H1 (cell line): ENCODE measurements around the gene SH3RF3. TPM values are rescaled to one million over a fixed set of nuclear protein-coding genes. Genes with fewer than 3 reads are reported as not detected.

Experiments
- CTCF ChIA-PET: fragments of 300-600 bp; sonication (Branson Sonifier 250); formaldehyde crosslinking; loops from one replicate; lab custom pipeline; 2021; ENCODE audit not compliant: partially characterized antibody; lab: Charles Lee
- POLR2A ChIA-PET: fragments of 300-600 bp; sonication (Branson Sonifier 250); formaldehyde crosslinking; loops from one replicate; lab custom pipeline; 2021; ENCODE audit warnings: inconsistent platforms; ENCODE audit not compliant: partially characterized antibody; lab: Charles Lee
- DNase-seq, 2 experiments: peaks; one replicate each; pipeline versions ENCODE4 v3.0.0 to v3.0.0-alpha.2; 2010 to 2022; ENCODE audit warnings: low spot score in 2 of 2, low read depth in 1 of 2, mixed read lengths in 1 of 2
- FAIRE-seq: peaks from 2 replicates; lab custom pipeline; 2011; peaks lifted over from hg19 to GRCh38; lab: Jason Lieb, UNC
- H2AFZ ChIP-seq: 2 replicates; pipeline ENCODE4 v1.8.1; 2012; ENCODE audit warnings: low read length, inconsistent platforms
- H2AK5ac ChIP-seq: 2 replicates; pipeline ENCODE4 v1.6.1; 2013; ENCODE audit warnings: low read depth, low read length
- H2BK120ac ChIP-seq: replicated peaks from 2 replicates; pipeline ENCODE3; 2013; ENCODE audit warnings: low read depth, low read length, inconsistent platforms
- H2BK12ac ChIP-seq: 2 replicates; pipeline ENCODE4 v1.6.1; 2013; ENCODE audit warnings: low read depth, low read length
- H2BK15ac ChIP-seq: 2 replicates; pipeline ENCODE4 v1.6.1; 2013; ENCODE audit warnings: low read length
- H2BK20ac ChIP-seq: 2 replicates; pipeline ENCODE4 v1.6.1; 2013; ENCODE audit warnings: low read length
- H2BK5ac ChIP-seq: 2 replicates; pipeline ENCODE4 v1.6.1; 2013; ENCODE audit warnings: low read depth, low read length
- H3K14ac ChIP-seq: 2 replicates; pipeline ENCODE4 v1.6.1; 2013; ENCODE audit warnings: inconsistent platforms; ENCODE audit not compliant: insufficient read length
- H3K18ac ChIP-seq: 2 replicates; pipeline ENCODE4 v1.6.1; 2013; ENCODE audit warnings: low read length; ENCODE audit errors: extremely low read depth
- H3K23ac ChIP-seq: 2 replicates; pipeline ENCODE4 v1.6.1; 2013; ENCODE audit warnings: inconsistent platforms; ENCODE audit not compliant: insufficient read length
- H3K23me2 ChIP-seq: 2 replicates; pipeline ENCODE4 v1.6.1; 2013; ENCODE audit warnings: low read depth, low read length
- H3K27ac ChIP-seq: 2 replicates; pipeline ENCODE4 v1.6.1; 2011; ENCODE audit warnings: low read depth, low read length, inconsistent platforms
- H3K27me3 ChIP-seq, 4 experiments: replicated peaks in 1 of 4; 1 replicate in 1 of 4; 2 replicates in 3 of 4; pipeline versions ENCODE4 v1.6.1 to v1.8.1; 2011 to 2013; ENCODE audit warnings: low read length in 3 of 4, mild to moderate bottlenecking in 3 of 4, inconsistent platforms in 2 of 4, mixed read lengths in 2 of 4, moderate library complexity in 1 of 4; ENCODE audit not compliant: control insufficient read depth in 3 of 4, insufficient read depth in 3 of 4; ENCODE audit errors: extremely low read depth in 1 of 4
- H3K36me3 ChIP-seq, 4 experiments: 2 replicates each; pipeline versions ENCODE4 v1.6.1 to v1.8.1; 2011 to 2013; ENCODE audit warnings: mild to moderate bottlenecking in 4 of 4, low read length in 3 of 4, moderate library complexity in 2 of 4, control low read depth in 1 of 4, inconsistent platforms in 1 of 4; ENCODE audit not compliant: insufficient read depth in 4 of 4, control insufficient read depth in 2 of 4
- H3K4ac ChIP-seq: replicated peaks from 2 replicates; pipeline ENCODE3; 2013; ENCODE audit warnings: low read length, low read depth, mixed read lengths, inconsistent platforms; ENCODE audit not compliant: insufficient read length
- H3K4me1 ChIP-seq, 4 experiments: replicated peaks in 1 of 4; 1 replicate in 1 of 4; 2 replicates in 3 of 4; pipeline versions ENCODE4 v1.6.1 to v1.8.1; 2011 to 2013; ENCODE audit warnings: low read length in 3 of 4, inconsistent platforms in 2 of 4, mixed read lengths in 1 of 4; ENCODE audit not compliant: insufficient read depth in 4 of 4, control insufficient read depth in 3 of 4
- H3K4me2 ChIP-seq, 2 experiments: 2 replicates each; pipeline versions ENCODE4 v1.6.1 to v1.8.1; 2011 to 2013; ENCODE audit warnings: low read depth in 2 of 2, low read length in 2 of 2, control low read depth in 1 of 2, inconsistent platforms in 1 of 2, mild to moderate bottlenecking in 1 of 2; ENCODE audit not compliant: insufficient read depth in 1 of 2
- H3K4me3 ChIP-seq, 4 experiments: fragments of 200-600, 300-600 bp in 1 of 4; sonication (generic), shearing (Covaris generic), sonication (Bioruptor Twin) in 1 of 4; 2 replicates each; pipeline versions ENCODE4 v1.5.1 to v1.8.1; 2011 to 2016; ENCODE audit warnings: low read length in 4 of 4, low read depth in 3 of 4, control low read depth in 2 of 4, inconsistent platforms in 2 of 4, mild to moderate bottlenecking in 2 of 4, mixed read lengths in 1 of 4, moderate library complexity in 1 of 4; ENCODE audit not compliant: insufficient read depth in 2 of 4; ENCODE audit errors: extremely low read depth in 1 of 4
- H3K56ac ChIP-seq: replicated peaks from 2 replicates; pipeline ENCODE3; 2013; ENCODE audit warnings: low read depth, mild to moderate bottlenecking, mixed read lengths, low read length, inconsistent platforms; ENCODE audit not compliant: insufficient read length
- H3K79me1 ChIP-seq: 2 replicates; pipeline ENCODE4 v1.6.1; 2013; ENCODE audit warnings: low read depth, low read length, control low read depth
- H3K79me2 ChIP-seq, 2 experiments: 2 replicates each; pipeline versions ENCODE4 v1.6.1 to v1.8.1; 2012 to 2013; ENCODE audit warnings: low read length in 2 of 2, mild to moderate bottlenecking in 2 of 2, inconsistent platforms in 1 of 2; ENCODE audit not compliant: insufficient read depth in 2 of 2, control insufficient read depth in 1 of 2
- H3K9ac ChIP-seq, 4 experiments: replicated peaks in 1 of 4; 1 replicate in 1 of 4; 2 replicates in 3 of 4; pipeline versions ENCODE4 v1.6.1 to v1.8.1; 2011 to 2013; ENCODE audit warnings: low read depth in 3 of 4, low read length in 3 of 4, control low read depth in 2 of 4, mild to moderate bottlenecking in 2 of 4, moderate library complexity in 2 of 4, inconsistent platforms in 1 of 4; ENCODE audit errors: extremely low read depth in 1 of 4
- H3K9me3 ChIP-seq, 2 experiments: 2 replicates each; pipeline versions ENCODE4 v1.6.1 to v1.8.1; 2012 to 2013; ENCODE audit warnings: mild to moderate bottlenecking in 2 of 2, moderate library complexity in 2 of 2, control low read depth in 1 of 2, inconsistent platforms in 1 of 2, low read depth in 1 of 2, low read length in 1 of 2, mixed read lengths in 1 of 2; ENCODE audit not compliant: insufficient read depth in 2 of 2
- H4K20me1 ChIP-seq, 2 experiments: replicated peaks in 1 of 2; 2 replicates each; pipeline versions ENCODE3 to v1.8.1; 2011 to 2013; ENCODE audit warnings: inconsistent platforms in 2 of 2, low read length in 2 of 2, mild to moderate bottlenecking in 1 of 2; ENCODE audit not compliant: insufficient read depth in 2 of 2, control insufficient read depth in 1 of 2
- H4K5ac ChIP-seq: 2 replicates; pipeline ENCODE4 v1.6.1; 2013; ENCODE audit warnings: low read length, low read depth, mixed read lengths, inconsistent platforms; ENCODE audit not compliant: insufficient read length
- H4K8ac ChIP-seq: 2 replicates; pipeline ENCODE4 v1.8.0; 2013; ENCODE audit warnings: mild to moderate bottlenecking, moderate library complexity, low read length, inconsistent platforms; ENCODE audit not compliant: insufficient read depth; ENCODE audit errors: extremely low read depth
- H4K91ac ChIP-seq: replicated peaks from 2 replicates; pipeline ENCODE3; 2013; ENCODE audit warnings: low read length, mixed read lengths, inconsistent platforms; ENCODE audit not compliant: insufficient read length
- CEBPB ChIP-seq: IDR thresholded peaks from 2 replicates; pipeline ENCODE4 v1.6.1; 2012; ENCODE audit warnings: low read depth, low read length
- CTBP2 ChIP-seq: IDR thresholded peaks from 2 replicates; pipeline ENCODE4 v1.7.0; 2011; ENCODE audit warnings: borderline replicate concordance, mild to moderate bottlenecking, moderate library complexity, mixed read lengths, low read length; ENCODE audit not compliant: insufficient read depth, insufficient read length
- EP300 ChIP-seq, 2 experiments: IDR thresholded peaks; 1 replicate in 1 of 2; 2 replicates in 1 of 2; pipeline ENCODE4 v1.6.1; 2011 to 2012; ENCODE audit warnings: low read depth in 2 of 2, low read length in 2 of 2, mild to moderate bottlenecking in 2 of 2, borderline replicate concordance in 1 of 2, inconsistent platforms in 1 of 2, moderate library complexity in 1 of 2
- HDAC2 ChIP-seq, 2 experiments: fragments of 300-600 bp in 1 of 2; sonication (generic) in 1 of 2; IDR thresholded peaks; 2 replicates each; pipeline ENCODE4 v1.6.1; 2011 to 2012; ENCODE audit warnings: low read depth in 2 of 2, low read length in 2 of 2, mild to moderate bottlenecking in 2 of 2, moderate library complexity in 2 of 2, borderline replicate concordance in 1 of 2, inconsistent platforms in 1 of 2
- KDM1A ChIP-seq: fragments of 200-600, 300-600 bp; sonication (generic); IDR thresholded peaks from 2 replicates; pipeline ENCODE4 v1.7.1; 2016; ENCODE audit warnings: mild to moderate bottlenecking, low read length, borderline replicate concordance
- KDM5A ChIP-seq: fragments of 200-600 bp; IDR thresholded peaks from 2 replicates; pipeline ENCODE4 v1.7.1; 2012; ENCODE audit warnings: mild to moderate bottlenecking, low read length, inconsistent platforms, mixed read lengths
- NRF1 ChIP-seq: IDR thresholded peaks from 2 replicates; pipeline ENCODE4 v1.6.1; 2011; ENCODE audit warnings: mild to moderate bottlenecking, low read depth, low read length, improper control_type of control experiment
- PHF8 ChIP-seq: fragments of 200-600 bp; sonication (generic); conservative IDR thresholded peaks from 2 replicates; pipeline ENCODE4 v1.7.1; 2012; ENCODE audit warnings: low read depth, mild to moderate bottlenecking, inconsistent platforms, low read length, moderate library complexity
- POLR2A ChIP-seq, 2 experiments: IDR thresholded peaks; 1 replicate in 1 of 2; 2 replicates in 1 of 2; pipeline ENCODE4 v1.6.1; 2011; ENCODE audit warnings: low read depth in 2 of 2, low read length in 2 of 2, mild to moderate bottlenecking in 2 of 2; ENCODE audit errors: control extremely low read depth in 1 of 2
- SAP30 ChIP-seq: fragments of 300-600 bp; sonication (generic); IDR thresholded peaks from 2 replicates; pipeline ENCODE4 v1.7.1; 2012; ENCODE audit warnings: low read length, moderate library complexity, mild to moderate bottlenecking, inconsistent platforms; ENCODE audit not compliant: insufficient read depth, insufficient replicate concordance
- TAF1 ChIP-seq: IDR thresholded peaks from 2 replicates; pipeline ENCODE4 v1.6.1; 2011; ENCODE audit warnings: mild to moderate bottlenecking, low read depth, low read length
- YY1 ChIP-seq: IDR thresholded peaks from 2 replicates; pipeline ENCODE4 v1.6.1; 2011; ENCODE audit warnings: low read depth, mild to moderate bottlenecking, low read length
- WGBS, 2 experiments: shearing (Covaris generic) in 1 of 2; methylation state at CpG; one replicate each; pipeline versions ENCODE4 v1.1.6 to v1.1.7; 2013 to 2015; ENCODE audit warnings: low lambda C conversion rate in 2 of 2, mixed read lengths in 2 of 2, inconsistent platforms in 1 of 2, low coverage in 1 of 2, missing lambda C conversion rate in 1 of 2; ENCODE audit not compliant: insufficient replicate concordance in 2 of 2, insufficient coverage in 1 of 2, insufficient read length in 1 of 2; ENCODE audit errors: extremely low coverage in 1 of 2, missing lambda C conversion rate in 1 of 2; 5-methylcytosine and 5-hydroxymethylcytosine counted together
- polyA plus RNA-seq, 7 experiments: library from polyadenylated mRNA; depleted of rRNA in 3 of 7; stranded (reverse) in 5 of 7; unstranded in 2 of 7; fragments of >200 nt in 5 of 7; fragments of 200-250 nt in 2 of 7; gene quantifications; 1 replicate in 5 of 7; 2 replicates in 1 of 7; 4 replicates in 1 of 7; pipeline versions ENCODE4 v1.2.1 to v1.2.3, GENCODE V29; 2011 to 2013; ENCODE audit warnings: missing spikeins in 2 of 7, mixed read lengths in 2 of 7
- total RNA-seq: library from RNA; stranded (reverse); fragmentation: NEBNext Ultra II Directional; extraction: Animal tissue kit (Norgen Biotek cat#: 25700); gene quantifications from 2 replicates; pipeline ENCODE4 v1.2.1, GENCODE V29; 2021

Gene SH3RF3
- total and polyA plus RNA-seq, 2 of the 8 experiments (the other 6 are each of a cell fraction or from before 2014, with no cell fraction given), result 0.11 to 0.65 TPM

DNA sequence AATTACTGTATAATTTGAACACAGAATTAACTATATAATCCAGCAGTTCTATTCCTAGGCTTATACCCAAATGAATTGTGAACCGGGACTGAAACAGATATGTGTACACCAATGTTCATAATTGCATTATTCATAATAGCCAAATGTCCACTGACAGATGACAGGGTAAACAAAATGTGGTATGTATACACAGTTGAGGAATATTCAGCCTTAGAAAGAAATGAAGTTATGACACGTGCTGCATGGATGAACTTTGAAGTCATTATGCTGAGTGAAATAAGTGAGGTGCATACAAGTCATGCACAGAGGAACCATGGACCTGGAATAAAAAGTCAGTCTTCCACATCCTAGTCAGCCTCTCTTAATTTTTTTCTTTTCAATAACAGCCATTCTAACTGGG is 91.9 kb downstream of the SH3RF3 start:
- no peak overlapping the region for H3K27ac ChIP-seq
- no peak for TF ChIP-seq POLR2A (IDR thresholded peaks at IDR 0.05; ENCODE audit: control extremely low read depth in 1 of 2, low read depth in 2 of 2, low read length in 2 of 2)
- no peak for TF ChIP-seq SAP30
- no peak for TF ChIP-seq NRF1
- no peak for TF ChIP-seq YY1
- TF ChIP-seq KDM5A, result no peak
- no peak for TF ChIP-seq KDM1A
- no peak for TF ChIP-seq TAF1
- no peak for TF ChIP-seq CEBPB
- no peak for TF ChIP-seq CTBP2
- no peak for TF ChIP-seq HDAC2 (IDR thresholded peaks at IDR 0.05; ENCODE audit: borderline replicate concordance in 1 of 2, low read depth in 2 of 2, low read length in 2 of 2)
- no peak for TF ChIP-seq PHF8
- TF ChIP-seq EP300 (IDR thresholded peaks at IDR 0.05; ENCODE audit: borderline replicate concordance in 1 of 2, low read depth in 2 of 2, low read length in 2 of 2), result no peak
- TF ChIP-seq, all 59 proteins: peak for 0
- no peak overlapping the region for H3K18ac ChIP-seq
- H3K27me3 ChIP-seq, result no peaks in the 10 kb centered on the region
- no peak overlapping the region for H3K4me2 ChIP-seq
- 96% methylated on average over 2 of the region's 2 CpGs; no CpG with 5 or more reads in 1 of the 2 experiments for WGBS, 2 experiments
- H2BK120ac ChIP-seq, result no peak overlapping the region
- H4K8ac ChIP-seq, result no peak overlapping the region
- H2AK5ac ChIP-seq, result no peak overlapping the region
- no peak overlapping the region for H3K4ac ChIP-seq
- ChIA-PET CTCF (no interaction called here), POLR2A (no interaction called here)
- DNase-seq (no peak), FAIRE-seq (no peak)
- H3K9ac ChIP-seq, result no peak overlapping the region
- no peak overlapping the region for H2AFZ ChIP-seq
- H3K23me2 ChIP-seq, result no peaks in the 10 kb centered on the region
- H2BK5ac ChIP-seq, result no peak overlapping the region
- H2BK20ac ChIP-seq, result no peak overlapping the region
- H3K36me3 ChIP-seq, result no peaks in the 10 kb centered on the region
- no peak overlapping the region for H3K14ac ChIP-seq
- H4K5ac ChIP-seq, result no peak overlapping the region
- H2BK12ac ChIP-seq, result no peak overlapping the region
- H3K79me1 ChIP-seq, result no peaks in the 10 kb centered on the region
- H3K4me1 ChIP-seq, result no peaks in the 10 kb centered on the region; a peak in 1 of 7 replicates
- H4K20me1 ChIP-seq, result no peaks in the 10 kb centered on the region
- H3K56ac ChIP-seq, result no peak overlapping the region
- no peaks in the 10 kb centered on the region for H3K9me3 ChIP-seq
- H3K23ac ChIP-seq, result no peak overlapping the region
- H2BK15ac ChIP-seq, result no peak overlapping the region
- H4K91ac ChIP-seq, result no peak overlapping the region
- H3K79me2 ChIP-seq, result no peaks in the 10 kb centered on the region
- H3K4me3 ChIP-seq, result no peak overlapping the region
